Upper lobe of left lung (tissue), 4 donors: ENCODE measurements around the gene OSBPL9.

Experiments used
- POLR2A ChIP-seq, 4 donors: fragments of 450-650 bp; IDR thresholded peaks; one replicate each; pipeline ENCODE4 v1.5.1; 2016 to 2017; ENCODE audit warnings: antibody characterized with exemption in 4 of 4, mild to moderate bottlenecking in 2 of 4
- TF ChIP-seq, protein P1 (sequence below), 6 experiments: fragments of 450-650 bp in 4 of 6; fragments of 200-600 bp in 2 of 6; sonication (generic) in 2 of 6; IDR thresholded peaks; one replicate each; pipeline ENCODE4 v1.5.1; 2016 to 2019; ENCODE audit warnings: antibody characterized with exemption in 6 of 6

GRCh38 chr1:51724797-51725196 is 107.9 kb downstream of the OSBPL9 start:
- TF ChIP-seq, protein P1, sequence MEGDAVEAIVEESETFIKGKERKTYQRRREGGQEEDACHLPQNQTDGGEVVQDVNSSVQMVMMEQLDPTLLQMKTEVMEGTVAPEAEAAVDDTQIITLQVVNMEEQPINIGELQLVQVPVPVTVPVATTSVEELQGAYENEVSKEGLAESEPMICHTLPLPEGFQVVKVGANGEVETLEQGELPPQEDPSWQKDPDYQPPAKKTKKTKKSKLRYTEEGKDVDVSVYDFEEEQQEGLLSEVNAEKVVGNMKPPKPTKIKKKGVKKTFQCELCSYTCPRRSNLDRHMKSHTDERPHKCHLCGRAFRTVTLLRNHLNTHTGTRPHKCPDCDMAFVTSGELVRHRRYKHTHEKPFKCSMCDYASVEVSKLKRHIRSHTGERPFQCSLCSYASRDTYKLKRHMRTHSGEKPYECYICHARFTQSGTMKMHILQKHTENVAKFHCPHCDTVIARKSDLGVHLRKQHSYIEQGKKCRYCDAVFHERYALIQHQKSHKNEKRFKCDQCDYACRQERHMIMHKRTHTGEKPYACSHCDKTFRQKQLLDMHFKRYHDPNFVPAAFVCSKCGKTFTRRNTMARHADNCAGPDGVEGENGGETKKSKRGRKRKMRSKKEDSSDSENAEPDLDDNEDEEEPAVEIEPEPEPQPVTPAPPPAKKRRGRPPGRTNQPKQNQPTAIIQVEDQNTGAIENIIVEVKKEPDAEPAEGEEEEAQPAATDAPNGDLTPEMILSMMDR (IDR thresholded peaks at IDR 0.05): no peak
- TF ChIP-seq POLR2A (IDR thresholded peaks at IDR 0.05): no peak
